Brain microvascular endothelial cell (primary cell): ENCODE data around the gene NLRP8.

Experiments used
- DNase-seq: peaks from one replicate; pipeline ENCODE4 v3.0.0-alpha.2; 2020
- H3K27ac ChIP-seq: fragments of 250-450 bp; sonication (Bioruptor Pico); 2 replicates; pipeline ENCODE4 v1.5.1; 2020; ENCODE audit warnings: mild to moderate bottlenecking, moderate library complexity
- H3K27me3 ChIP-seq: fragments of 250-450 bp; sonication (Bioruptor Pico); replicated peaks from 2 replicates; pipeline ENCODE4 v1.5.1; 2020; ENCODE audit warnings: mild to moderate bottlenecking
- H3K36me3 ChIP-seq: fragments of 250-450 bp; sonication (Bioruptor Pico); replicated peaks from 2 replicates; pipeline ENCODE4 v1.5.1; 2020; ENCODE audit warnings: mild to moderate bottlenecking
- H3K4me3 ChIP-seq: 2 replicates; pipeline ENCODE4 v1.5.1; 2011; ENCODE audit warnings: low read depth, mild to moderate bottlenecking, control low read depth, low read length, moderate library complexity
- CTCF ChIP-seq: IDR thresholded peaks from 2 replicates; pipeline ENCODE4 v1.5.1; 2011; ENCODE audit warnings: low read depth, mild to moderate bottlenecking, moderate library complexity, low read length, control low read depth, inconsistent platforms; ENCODE audit errors: missing control alignments
- in situ Hi-C: cut with HindIII; loops from 2 replicates; pipeline ENCODE4 v1.10.0; 2017; ENCODE audit warnings: low sequenced_read_pairs, low pct_ligation_motif_present

NLRP8 gene

GRCh38 chr19:55947532-55947931, at the start of gene NLRP8:
Gene NLRP8 (plus strand): TSS chr19:55947832.
- in situ Hi-C loops, result no loop called here
- Histone ChIP-seq H3K27me3 (no peaks in the 10 kb centered on the region), H3K4me3 (no peak within 1 kb of the TSS), H3K27ac (no peak within 1 kb of the TSS), H3K36me3 (no peaks in the 10 kb centered on the region)
- no peak for TF ChIP-seq CTCF
- no peak for DNase-seq

- in situ Hi-C loops, result no loop called here
- no peak overlapping the region for H3K4me3 ChIP-seq
- no peak for DNase-seq
- H3K27ac ChIP-seq, result no peak overlapping the region
- H3K36me3 ChIP-seq, result no peaks in the 10 kb centered on the region
- TF ChIP-seq CTCF, result no peak
- H3K27me3 ChIP-seq, result no peaks in the 10 kb centered on the region
Measured at GRCh38 chr19:55898911-55899310, 48.7 kb upstream of the NLRP8 start.

GRCh38 chr19:55901369-55902079, 46.1 kb upstream of the NLRP8 start:
- Histone ChIP-seq H3K27ac (no peak overlapping the region), H3K4me3 (no peak overlapping the region), H3K36me3 (no peaks in the 10 kb centered on the region), H3K27me3 (no peaks in the 10 kb centered on the region)
- in situ Hi-C loops, result no loop called here
- DNase-seq, result no peak
- no peak for TF ChIP-seq CTCF

- DNase-seq, result no peak
- in situ Hi-C loops, result no loop called here
- no peak for TF ChIP-seq CTCF
- Histone ChIP-seq H3K27ac (no peak overlapping the region), H3K4me3 (no peak overlapping the region), H3K27me3 (no peaks in the 10 kb centered on the region), H3K36me3 (no peaks in the 10 kb centered on the region)
Measured at GRCh38 chr19:55902080-55902751, 45.4 kb upstream of the NLRP8 start.

- Histone ChIP-seq H3K27me3 (no peaks in the 10 kb centered on the region), H3K36me3 (no peaks in the 10 kb centered on the region), H3K27ac (no peak overlapping the region), H3K4me3 (no peak overlapping the region)
- in situ Hi-C loops, result no loop called here
- DNase-seq, result no peak
- TF ChIP-seq CTCF, result no peak
Measured at GRCh38 chr19:55907286-55907685, 40.3 kb upstream of the NLRP8 start.
